ENCODE results near the gene MED29. TPM values are rescaled to one million over a fixed set of nuclear protein-coding genes. Genes with fewer than 3 reads are reported as not detected.
A peak's percentile ranks its signal among the peaks of the same experiment; 100 is the strongest.

Gene MED29, protein sequence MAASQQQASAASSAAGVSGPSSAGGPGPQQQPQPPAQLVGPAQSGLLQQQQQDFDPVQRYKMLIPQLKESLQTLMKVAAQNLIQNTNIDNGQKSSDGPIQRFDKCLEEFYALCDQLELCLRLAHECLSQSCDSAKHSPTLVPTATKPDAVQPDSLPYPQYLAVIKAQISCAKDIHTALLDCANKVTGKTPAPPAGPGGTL
- total RNA-seq (2014; rRNA removed; shearing (Covaris generic)) = 59.7 and 64.3 TPM in 2 replicates

DNA sequence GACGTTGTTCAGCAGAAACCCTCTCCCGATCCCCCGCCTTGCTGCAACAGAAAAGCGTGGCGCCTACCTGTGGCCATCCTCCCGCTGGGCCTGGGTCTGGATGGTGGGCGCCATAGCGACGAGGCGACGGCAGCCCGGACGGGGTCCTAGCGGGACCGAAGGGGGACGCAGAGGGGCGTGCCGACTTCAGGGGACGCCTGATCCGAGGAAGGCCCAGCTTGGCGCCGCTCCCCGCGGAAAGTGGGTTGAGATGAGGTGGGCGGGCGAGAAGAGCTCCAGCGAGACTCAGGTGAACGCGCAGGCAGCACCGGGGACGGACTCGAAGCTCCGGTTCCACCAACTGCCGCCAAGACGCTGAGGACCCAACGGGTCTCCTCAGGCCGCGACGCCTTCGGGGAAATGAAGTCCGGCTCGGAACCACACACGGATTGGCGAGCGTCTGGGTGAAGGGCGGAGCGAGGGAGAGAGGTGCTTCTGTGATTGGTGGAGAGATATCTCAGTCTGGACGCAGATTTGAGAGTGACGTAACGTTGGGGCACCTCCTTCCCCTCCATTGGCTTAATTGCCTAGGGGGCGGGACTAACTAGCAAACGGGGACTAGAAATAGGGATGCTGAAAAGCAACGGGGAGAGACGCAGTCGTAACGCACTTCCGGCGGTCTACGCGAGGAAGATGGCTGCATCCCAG, at the start of gene MED29, which contains the start of gene PAF1:
TSS of gene MED29 (plus strand) at position 628 of the 687 bp plus-strand sequence. CDS start at position 673, 45 bp downstream.
TSS of gene PAF1 (minus strand) at position 356 of the 687 bp plus-strand sequence. CDS start at position 114, 242 bp downstream.
- DNase-seq (ENCODE audit: low spot score) = peak; percentile 100

DNA sequence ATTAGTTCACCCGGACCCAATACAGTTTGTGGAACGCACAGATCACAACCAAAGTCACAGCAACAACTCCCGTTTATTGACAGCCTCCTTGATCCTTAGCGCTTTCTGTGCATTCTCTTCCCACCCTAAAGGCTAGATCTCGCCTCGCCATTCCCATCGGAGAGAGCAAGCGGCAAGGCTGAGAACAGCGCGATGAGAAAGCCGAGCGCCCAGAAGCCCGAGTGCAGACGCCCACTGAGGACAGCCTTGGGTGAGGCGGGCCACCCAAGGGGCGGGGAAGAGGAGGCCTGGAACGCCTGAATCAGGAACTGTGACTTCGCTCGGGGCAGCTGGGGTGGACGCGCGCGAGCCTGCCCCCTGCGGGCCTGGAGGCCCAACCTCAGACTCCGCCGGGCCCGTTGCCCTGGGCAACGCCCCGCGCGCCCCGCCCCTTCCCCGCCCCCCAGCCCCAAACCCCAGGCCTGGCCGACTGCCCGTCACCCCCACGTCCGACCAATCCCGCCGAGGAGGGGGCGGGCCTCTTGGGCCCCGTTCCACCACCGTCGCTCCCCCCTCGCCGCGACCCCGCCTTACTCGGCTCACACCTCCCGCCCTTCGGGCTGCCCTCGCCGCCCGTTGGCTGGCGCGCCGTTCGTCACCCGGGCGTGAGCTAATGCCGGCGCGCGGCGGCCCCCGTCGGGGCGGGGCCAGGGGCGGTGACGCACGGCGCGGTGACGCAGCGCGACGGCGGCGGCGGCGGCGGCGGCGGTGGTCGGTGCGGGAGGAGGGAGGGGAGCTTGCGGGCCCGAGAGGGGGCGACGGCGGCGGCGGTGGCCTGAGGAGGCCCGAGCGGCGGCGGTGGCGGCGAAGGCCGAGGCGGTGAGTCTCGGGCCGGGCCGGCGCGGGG, 49.2 kb upstream of the MED29 start, which contains the start of gene SAMD4B:
TSS of gene SAMD4B (plus strand) at position 703 of the 886 bp plus-strand sequence. CDS start 14,473 bp downstream, outside the sequence.
- peak; percentile 100 for DNase-seq (ENCODE audit: low spot score)

DNA sequence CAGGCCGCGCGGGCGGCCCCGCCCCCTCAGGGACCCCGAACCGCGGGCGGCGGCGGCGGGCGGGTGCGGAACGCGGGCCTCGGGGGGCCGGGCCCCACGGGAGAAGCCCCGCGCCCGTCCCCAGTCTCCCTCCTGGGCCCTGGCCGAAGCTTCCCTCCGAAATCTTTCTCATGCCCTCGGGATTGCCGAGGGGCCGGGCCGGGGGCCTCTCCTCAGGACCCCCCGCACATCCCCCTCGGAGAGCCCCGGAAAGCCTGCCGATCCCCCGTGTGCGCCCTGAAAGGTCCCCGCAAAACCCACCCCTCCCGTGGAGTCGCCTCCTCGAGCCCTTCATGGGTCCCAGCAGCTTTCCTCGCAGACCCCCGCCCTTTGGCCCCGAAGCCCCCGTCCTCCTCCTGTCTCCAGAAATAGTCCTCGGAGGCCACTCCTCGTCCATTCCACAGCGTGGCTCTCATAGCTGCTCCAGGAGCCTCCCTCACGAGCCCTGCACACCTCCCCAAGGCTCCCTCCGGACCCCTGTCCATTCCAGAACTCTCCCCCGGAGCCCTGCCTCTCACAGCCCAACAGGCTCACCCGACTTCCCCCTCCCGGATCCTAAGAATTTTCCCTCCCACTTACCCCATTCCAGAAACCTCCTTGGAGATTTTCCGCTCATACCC, 48.4 kb upstream of the MED29 start:
- DNase-seq (ENCODE audit: low spot score) = no peak

DNA sequence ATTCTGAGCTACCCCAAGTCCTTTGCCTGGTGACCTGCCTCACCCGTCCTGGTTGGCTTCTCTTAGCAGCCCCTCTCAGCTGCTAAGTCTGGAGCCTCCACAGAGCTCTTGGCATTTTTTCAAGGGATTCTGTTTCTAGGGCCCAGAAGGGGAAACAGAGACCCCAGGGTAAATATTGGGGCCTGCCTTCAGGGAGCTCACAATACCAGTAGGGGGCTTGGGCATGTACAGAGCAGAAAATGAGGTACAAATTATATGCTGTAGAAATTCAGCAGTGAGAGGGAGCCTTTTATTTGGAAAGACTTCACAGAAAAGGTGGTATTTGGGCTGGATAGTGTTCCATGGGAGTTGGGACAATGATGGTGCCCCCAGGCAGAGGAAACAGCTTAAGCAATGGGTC, 45.2 kb upstream of the MED29 start:
- no peak for DNase-seq (ENCODE audit: low spot score)

DNA sequence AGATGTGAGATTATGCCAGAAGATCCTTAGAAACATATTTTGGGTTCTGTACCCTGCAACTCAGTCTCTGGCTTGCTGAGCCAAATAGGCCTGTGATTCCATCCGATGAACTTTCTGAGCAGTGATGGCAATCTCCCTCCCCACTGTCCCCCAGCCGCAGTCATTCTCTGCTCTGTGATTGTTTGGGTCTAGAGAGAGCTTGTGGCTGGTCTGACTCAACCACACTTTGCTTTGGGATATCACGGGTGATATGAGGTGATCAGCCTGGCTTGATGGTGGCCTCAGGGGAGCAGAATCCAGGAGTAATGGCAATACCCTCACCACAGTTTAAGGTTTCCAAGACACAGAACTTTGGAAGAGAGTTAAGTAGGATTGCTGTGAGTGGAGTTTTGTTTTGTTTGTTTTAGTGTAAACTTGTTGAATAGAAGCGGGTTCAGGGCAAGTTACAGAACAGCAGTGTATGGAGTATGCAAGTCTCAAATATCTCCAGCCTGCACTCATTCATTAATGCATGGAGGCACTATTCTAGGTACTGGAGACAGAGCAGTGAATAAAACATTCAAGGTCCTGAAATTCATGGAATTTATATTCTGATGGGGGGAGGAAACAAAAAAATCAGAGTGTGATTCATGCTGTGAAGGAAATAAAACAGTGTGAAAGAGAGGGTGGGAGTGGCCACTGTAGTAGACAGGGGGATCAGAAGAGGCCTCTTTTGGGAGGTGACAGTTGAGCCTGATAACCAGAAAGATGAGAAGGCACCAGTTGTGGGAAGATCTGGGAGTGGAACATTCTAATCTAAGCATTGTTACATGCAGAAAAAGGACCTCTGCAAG, 43.6 kb upstream of the MED29 start:
- no peak for DNase-seq (ENCODE audit: low spot score)

DNA sequence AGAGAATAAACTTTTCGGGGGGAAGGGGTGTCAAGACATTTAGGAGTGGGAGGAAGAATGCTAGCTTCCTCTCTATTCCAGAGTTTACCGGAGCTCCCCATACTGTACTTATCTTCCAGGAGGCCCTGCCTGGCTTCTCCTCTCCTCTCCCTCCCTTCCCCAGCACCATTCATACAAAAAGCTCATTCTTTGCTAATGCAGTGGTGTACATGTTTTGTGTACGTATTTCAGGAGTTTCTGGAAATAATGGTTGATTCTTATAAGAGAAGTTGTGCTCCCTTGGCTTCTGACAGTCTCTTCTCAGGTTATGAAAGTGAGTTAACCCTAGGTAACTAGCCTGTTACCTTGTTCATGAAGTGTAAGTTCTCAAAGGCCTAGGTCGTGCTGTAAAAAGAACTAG, 41.9 kb upstream of the MED29 start:
- DNase-seq (ENCODE audit: low spot score) = no peak

DNA sequence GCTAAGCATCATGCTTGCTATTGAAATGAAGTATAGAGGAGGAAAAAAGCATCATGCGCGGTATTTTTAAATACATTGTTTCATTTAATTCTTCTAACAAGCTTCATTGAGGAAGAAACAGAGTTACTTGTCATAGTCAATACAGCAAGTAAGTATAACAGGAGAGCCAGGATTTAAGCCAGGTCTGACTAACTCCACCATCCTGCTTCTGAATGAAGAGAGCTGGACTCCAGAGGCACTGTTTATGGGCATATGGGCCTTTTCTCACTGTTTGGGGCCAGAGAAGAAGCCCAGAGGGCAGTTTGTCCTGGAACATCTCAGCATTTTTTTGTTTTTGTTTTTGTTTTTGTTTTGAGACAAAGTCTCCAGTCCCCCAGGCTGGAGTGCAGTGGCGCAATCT, 41.0 kb upstream of the MED29 start:
- DNase-seq (ENCODE audit: low spot score) = no peak

DNA sequence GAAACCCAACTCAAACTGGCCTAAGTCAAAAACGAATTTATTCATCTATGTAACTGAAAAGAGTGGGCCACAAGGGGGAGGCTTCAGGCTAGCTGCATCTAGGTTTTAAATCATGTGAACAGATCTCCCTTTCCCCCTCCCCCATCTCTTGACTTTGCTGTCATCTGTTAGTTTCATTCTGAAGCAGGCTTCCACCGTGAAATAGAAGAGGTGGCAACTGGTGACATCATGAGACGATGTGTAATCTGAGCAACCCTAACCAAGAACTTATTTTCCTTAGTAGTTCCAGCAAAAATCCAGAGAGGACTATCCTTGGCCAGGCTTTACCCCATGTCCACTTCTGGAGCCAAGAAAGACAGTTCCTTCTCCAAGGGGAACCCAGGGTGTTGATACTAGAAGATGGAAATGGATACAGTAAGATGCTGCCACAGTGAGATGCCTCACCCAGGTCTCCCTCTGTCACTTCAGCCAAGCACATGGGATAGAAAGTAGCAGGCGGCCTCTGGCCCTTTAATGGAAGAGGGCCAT, 39.6 kb upstream of the MED29 start:
- no peak for DNase-seq (ENCODE audit: low spot score)

DNA sequence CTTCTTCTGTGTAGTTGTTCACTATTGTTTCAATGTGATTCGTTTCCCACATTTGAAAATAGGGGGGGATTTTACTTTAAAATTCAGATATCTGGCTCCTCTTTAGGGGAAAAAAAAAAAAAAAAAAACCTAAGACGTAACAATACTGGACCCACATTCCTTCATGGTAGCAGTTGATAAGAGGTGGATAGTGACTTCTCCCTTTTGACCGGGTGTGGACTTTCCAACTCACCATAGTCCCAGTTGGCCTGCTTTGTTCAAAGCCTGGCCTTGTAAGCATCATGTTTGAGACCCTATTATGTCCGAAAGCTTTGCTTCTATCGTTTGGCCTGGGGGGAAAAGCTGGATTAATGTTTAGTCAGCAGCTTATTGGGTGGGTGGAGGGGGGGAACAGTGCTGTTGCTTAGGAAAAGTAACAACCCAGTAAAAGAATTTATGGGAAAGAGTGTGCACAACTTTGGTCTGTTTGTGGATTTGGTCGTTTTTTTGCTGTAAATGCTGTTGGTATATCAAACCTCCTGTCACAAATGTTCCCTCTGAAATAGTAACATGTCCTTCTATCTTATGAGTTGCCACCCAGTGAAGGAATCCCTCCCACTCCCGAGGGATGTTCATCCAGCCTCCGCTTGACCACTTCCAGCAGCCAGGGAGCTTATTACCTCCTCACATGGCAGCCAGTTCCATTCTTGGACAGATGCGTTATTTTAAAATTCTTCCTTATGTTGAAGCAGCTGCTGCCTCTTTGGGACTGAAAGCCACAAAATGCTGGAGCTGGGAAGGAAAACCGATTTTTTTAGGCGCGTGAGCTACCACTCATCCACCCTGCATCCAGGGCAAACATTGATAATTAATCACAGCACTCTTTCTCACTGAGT, 38.6 kb upstream of the MED29 start:
- no peak for DNase-seq (ENCODE audit: low spot score)

DNA sequence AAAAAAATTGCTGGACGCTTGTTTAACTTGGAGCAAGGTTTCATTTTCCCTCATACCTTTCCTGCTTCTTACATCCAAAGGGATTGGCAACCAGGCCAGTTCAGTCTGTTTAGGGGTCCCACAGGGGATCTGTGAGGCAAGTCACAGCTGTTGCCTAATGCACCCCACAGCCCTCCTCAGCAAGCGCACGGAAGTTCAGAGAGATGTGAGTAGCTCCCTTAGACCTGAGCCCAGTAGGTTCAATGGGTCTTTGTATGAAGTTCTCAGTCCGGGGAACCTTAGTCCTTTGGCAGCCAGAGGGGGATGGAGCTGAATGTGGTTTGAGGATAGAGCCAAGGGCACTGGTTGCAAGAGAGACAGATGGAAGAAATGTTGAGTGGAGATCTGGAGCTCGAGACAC, 35.9 kb upstream of the MED29 start:
- DNase-seq (ENCODE audit: low spot score) = no peak

DNA sequence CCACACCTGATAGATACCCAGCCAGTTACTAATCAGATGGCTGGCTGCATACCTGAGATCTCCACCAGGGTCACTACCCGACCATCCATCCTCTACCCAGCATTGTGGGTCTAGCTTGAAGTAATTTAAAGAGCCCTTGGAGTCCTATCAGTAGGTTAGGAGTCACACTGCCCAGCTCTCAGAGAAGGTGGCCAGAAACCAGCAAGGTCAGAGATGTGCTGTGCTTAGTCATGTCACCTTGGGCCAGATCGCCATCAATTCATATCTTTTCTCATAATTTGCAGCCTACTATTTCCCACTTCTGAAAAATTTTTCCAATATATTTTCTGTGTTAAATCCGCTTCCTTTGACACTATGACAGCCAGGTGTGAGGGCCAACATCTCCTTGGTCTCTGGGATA, 35.1 kb upstream of the MED29 start:
- no peak for DNase-seq (ENCODE audit: low spot score)

DNA sequence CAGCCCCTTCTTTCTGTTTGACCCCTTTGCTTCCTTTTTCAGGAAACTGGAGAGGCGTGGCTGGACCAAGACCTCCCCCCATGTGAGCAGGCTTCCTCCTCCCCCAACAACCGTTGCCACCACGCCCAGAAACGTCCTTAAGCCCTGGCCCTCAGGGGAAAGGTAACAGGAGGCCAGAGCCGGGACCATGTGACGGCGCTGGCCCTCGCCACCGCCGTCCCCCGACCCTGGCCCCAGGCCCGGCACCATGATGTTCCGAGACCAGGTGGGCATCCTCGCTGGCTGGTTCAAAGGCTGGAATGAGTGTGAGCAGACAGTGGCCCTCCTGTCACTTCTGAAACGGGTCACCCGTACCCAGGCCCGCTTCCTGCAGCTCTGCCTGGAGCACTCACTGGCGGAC, 34.5 kb upstream of the MED29 start:
- DNase-seq (ENCODE audit: low spot score) = no peak

DNA sequence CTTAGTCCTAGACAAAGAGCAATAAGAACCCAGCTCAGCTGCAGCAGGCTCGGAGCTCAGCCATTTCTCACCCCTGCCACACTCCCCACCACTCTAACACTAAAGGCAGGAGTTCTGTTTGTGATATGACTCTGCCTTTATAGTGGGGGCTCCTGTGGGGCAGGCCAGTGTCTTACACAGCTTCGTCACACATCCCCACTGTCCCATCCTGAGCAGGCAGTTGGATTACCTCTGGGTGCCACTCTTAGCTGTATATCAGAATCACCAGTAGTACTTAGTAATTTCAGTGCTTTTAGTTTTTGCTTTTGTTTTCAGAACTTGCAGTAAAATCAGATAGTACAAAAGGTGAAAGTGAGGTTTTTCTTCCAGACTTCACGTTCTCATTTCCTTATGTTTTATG, 32.2 kb upstream of the MED29 start:
- no peak for DNase-seq (ENCODE audit: low spot score)

DNA sequence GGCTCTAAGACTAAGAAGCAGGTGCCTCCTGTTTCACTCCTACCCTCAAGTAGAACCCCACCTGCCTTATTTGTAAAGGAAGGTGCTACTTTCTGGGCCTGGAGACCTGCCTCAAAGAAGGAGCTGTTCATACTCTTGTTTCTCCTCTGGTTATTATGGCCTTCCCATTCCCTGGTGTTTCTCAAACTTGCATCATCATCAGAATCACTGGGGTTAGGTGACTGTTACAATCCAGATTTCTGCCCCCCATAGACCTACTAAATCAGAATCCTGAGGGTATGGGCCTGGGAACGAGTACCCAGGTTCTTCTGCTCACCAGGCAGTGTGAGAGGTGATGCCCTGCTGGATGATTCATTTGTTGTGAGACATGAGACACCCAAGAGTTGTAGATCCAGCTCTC, 30.6 kb upstream of the MED29 start:
- DNase-seq (ENCODE audit: low spot score) = no peak

DNA sequence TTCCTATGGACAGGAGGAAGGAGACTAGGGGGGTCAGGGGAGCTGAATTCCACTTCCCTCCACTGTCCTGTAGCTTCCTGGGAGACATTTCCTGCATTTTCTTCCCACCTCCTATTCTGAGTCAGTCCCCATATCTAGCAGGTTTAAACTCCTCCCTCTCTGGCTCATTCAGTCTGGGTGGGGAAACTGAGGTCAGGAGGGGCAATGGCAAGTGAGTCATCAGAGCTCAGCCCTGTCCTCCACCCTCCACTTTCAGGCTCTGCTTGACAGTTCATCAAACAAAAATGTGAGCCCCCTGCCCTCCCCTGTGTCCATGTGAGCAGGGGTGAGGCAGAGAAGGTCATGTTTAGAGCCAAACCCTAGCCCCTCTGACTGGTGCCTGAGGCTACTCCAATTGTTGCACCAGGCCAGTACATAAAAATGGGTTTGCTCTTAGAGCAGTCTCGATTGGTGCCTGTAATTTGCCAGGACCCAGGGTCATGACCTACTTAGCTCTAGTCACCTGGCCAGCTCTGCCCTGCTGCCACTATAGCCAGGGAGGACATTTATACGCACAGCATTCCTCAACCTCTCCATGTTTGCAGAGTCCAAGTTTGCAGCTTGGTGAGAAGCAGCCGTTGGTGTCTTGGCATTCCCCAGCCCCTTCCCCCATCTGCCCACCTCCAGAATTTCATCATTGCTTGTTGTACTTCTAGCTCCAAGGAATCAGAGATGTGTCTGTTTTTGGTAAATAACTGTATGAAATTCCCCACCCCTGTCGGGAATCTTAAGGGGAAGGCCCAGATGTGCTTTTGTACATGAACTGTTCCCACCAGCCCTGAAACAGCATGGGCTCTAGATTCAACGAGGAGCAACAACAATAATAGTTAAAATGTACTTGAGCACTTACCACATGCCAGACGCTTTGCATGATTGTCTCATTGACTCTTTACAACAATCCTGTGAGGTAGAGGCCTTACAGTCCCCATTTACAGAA, 28.2 kb upstream of the MED29 start:
- no peak for DNase-seq (ENCODE audit: low spot score)

DNA sequence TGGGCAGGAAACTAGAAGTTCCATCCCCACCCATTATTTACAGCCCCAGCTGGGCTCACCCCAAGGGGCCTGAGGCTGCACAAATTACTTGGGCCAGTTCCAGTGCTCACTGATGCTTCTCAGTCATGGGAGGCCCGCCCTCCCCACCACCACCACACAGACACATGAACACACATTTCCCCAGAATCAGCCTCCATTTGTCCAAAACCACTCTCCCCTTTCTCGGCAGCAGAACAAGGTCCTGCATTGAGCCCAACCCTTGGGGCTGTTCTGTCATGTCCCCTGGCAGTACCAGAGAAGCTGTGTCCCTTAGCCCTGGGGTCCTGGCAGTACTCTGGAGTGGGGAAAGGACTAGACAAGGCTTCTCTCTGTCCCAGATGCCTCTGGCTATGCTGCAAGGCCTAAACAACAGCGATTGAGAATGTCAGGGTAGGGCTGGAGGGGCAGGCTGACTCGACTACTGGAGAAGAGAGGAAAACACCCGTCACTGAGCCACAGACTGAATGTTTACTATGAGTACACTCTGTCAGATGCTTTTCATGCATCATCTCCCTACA, 27.2 kb upstream of the MED29 start:
- no peak for DNase-seq (ENCODE audit: low spot score)

DNA sequence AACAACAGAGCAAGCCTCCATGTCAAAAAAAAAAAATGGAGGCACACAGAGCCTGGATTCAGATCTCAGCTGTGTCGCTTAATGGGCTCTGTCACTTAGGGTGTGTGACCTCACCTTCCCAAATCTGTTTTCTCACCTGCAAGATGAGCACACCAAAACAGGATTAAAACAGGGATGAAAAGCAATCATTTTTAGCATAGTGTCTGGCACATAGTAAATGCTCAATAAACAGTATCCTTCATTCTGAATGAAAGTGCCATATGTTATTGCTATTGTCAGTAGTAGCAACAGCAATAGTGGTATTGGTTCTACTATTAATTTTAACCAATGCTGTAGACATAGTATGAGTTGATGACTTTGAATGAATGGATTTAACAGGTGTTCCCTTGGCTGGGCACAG, 25.6 kb upstream of the MED29 start:
- DNase-seq (ENCODE audit: low spot score) = no peak

DNA sequence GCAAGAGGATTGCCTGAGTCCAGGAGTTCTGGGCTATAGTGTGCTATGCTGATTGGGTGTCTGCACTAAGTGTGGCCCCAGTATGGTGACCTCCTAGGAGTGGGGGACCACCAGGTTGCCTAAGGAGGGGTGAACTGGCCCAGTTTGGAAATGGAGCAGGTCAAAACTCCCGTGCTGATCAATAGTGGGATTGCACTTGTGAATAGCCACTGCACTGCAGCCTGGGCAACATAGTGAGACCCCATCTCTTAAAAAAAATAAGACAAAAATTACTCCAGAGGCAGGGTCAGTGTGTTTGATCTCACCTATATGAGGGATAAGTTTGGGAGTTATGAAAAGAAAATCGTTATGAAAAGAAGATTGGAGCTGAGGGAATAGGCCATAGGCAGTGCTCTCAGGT, 22.0 kb upstream of the MED29 start:
- no peak for DNase-seq (ENCODE audit: low spot score)
